HK-2 (cell line): ENCODE results near the gene TCF23.
"Not testable (repeated sequence)": the region's sequence is repeated elsewhere in the genome, so short reads cannot be mapped to it uniquely, and the experiment has no call there.

ENCODE experiments used
- DNase-seq: peaks from one replicate; pipeline ENCODE4 v3.0.0-alpha.2; 2018; ENCODE audit not compliant: unreplicated experiment

TCF23 gene

GRCh38 chr2:27189989-27190388 is 41.2 kb downstream of the TCF23 start:
- DNase-seq: no peak

- no peak for DNase-seq
These were observed 42.4 kb downstream of the TCF23 start for GRCh38 chr2:27191070-27191829.

GRCh38 chr2:27194538-27195354 is 45.9 kb downstream of the TCF23 start:
- no peak for DNase-seq

- not testable (repeated sequence) for DNase-seq
These were observed 47.0 kb downstream of the TCF23 start for GRCh38 chr2:27195799-27196198.

- not testable (repeated sequence) for DNase-seq
These were observed 49.3 kb downstream of the TCF23 start for GRCh38 chr2:27198068-27198467.

GRCh38 chr2:27198627-27199026 is 49.8 kb downstream of the TCF23 start:
- no peak for DNase-seq

- DNase-seq: no peak
These were observed 50.4 kb downstream of the TCF23 start for GRCh38 chr2:27199241-27199640.

- DNase-seq: no peak
These were observed 52.9 kb downstream of the TCF23 start for GRCh38 chr2:27201675-27202074.

- peak; percentile 28 for DNase-seq
These were observed 54.0 kb downstream of the TCF23 start for GRCh38 chr2:27202854-27203253.

- no peak for DNase-seq
These were observed 54.9 kb downstream of the TCF23 start for GRCh38 chr2:27203741-27204140.

- no peak for DNase-seq
These were observed 55.8 kb downstream of the TCF23 start for GRCh38 chr2:27204566-27204965.

GRCh38 chr2:27205206-27205605 is 56.4 kb downstream of the TCF23 start:
- DNase-seq: no peak

GRCh38 chr2:27206346-27206745 is 57.5 kb downstream of the TCF23 start:
- DNase-seq: no peak
